Glomerular visceral epithelial cell (primary cell): ENCODE results near the gene OSTN.
"Not testable (repeated sequence)": the region's sequence is repeated elsewhere in the genome, so short reads cannot be mapped to it uniquely, and the experiment has no call there.

Experiments used
- DNase-seq: peaks from one replicate; pipeline ENCODE4 v3.0.0-alpha.2; 2016; ENCODE audit errors: extremely low spot score

OSTN gene

DNA sequence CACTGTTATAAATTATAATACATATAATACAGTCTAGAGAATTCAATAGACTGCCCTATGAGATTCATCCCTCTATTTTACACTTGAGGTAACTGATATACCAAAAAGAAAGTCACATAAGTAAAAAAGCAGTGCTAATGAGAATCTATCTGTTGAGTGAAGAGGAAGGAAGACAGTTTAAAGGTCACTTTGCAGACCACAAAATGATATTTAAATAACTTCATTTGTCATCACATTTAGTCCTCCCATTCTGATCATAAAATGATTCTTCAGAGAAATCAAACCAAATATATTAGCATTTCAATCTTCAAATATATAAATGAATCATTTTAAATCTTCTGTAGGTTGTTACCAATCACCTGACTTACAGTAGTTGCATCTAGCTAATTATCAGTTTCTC lies 69.7 kb downstream of the OSTN start:
- no peak for DNase-seq

DNA sequence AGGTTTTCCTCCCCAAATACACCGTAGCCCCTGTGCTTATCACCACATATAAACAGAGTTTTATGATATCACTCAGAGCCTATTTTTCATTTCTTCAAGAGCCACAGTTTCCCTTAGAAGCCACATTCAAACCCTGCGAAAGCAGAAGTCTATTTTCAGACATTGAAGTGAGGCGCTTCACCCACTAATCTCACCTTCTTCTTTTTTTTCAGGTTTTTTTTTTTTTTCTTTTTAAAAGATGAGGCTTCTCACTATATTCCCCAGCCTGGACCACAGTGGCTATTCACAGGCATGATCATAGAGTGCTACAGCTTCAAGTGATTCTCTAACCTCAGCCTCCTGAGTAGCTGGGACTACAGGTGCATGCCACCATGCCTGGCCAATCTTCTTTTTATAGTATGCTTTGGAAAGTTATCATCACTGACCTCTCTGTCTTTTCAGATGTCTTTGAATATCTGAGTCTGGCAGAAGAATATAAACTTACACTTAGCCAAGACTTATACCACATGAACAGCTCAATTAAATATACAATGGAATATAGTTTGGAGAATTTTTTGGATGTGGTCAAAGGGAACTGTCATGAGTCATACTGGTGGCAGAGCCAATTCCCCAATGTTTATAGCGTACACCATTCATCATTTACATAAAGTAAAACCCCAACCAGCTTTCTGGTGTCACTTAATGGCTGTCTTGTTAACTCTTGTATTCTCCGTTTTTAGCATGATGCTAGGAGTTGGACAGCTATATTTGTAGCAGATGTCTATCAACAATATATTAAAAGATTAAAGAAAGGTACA lies 70.4 kb downstream of the OSTN start:
- no peak for DNase-seq

DNA sequence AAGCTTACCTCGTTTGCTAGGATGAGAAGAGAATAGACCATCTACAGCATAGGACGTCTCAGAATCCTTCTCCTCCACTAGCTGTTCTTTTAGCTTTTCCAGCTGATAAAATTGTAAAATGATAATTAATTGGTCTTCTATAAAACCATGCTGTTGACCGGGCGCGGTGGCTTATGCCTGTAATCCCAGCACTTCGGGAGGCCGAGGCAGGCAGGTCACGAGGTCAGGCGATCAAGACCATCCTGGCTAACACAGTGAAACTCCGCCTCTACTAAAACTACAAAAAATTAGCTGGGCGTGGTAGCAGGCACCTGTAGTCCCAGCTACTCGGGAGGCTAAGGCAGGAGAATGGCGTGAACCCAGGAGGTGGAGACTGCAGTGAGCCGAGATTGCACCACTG lies 76.2 kb downstream of the OSTN start:
- DNase-seq = not testable (repeated sequence)

DNA sequence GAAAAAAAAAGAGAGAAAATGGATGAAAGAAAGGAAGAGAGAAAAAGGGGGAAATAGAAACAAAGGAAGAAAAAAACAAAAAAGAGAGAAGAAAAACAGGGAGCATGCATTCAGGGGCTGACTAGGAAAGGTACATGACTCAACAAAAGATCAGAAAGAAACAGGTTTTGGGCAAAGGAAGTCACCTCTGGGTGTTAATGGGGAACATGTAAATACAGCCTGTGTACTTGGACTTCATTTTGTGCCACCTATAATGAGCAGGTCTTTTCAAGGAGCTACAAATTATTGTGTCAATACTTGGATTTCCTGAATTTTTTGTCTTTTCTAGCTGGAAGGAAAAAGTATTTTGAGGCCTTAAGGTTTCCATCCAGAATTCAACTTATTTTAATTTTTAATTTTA lies 76.7 kb downstream of the OSTN start:
- no peak for DNase-seq

DNA sequence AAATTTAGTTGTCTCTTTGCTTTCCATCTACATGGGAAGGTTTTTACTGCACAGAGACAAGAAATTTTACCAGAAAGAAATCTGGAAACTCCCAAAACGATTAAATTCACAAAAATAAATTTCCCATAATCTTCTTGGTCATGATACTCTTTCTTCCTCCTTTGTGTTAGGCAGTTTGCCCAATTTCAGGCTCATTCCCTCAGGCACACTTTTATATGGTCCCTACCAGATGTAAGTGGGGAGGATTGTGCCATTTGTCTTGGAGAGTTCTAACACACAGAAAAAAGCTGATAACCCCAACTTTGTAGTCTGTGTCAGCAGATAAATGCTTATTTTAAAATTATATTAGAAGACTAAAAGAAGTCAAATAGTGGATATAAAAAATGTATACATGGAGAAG lies 81.1 kb downstream of the OSTN start:
- DNase-seq = no peak

DNA sequence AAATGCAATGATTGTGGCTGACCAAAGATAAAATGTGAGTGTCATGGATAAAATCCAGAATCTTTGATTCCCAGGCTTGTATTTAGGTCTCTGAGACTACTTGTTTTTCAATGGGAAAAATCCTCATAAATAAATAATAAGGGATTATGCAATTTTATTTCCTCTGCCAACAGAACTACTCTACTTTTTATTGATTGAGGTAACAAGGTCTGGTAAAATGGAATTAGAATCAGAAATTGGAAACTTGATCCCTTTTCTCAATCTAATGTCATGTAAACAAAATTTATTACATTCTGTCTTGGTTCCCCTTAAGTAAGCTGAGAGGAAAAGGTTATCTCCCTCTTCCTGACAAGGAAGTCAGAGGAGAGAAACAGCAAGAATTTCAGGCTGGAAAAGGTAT lies 81.8 kb downstream of the OSTN start:
- no peak for DNase-seq

DNA sequence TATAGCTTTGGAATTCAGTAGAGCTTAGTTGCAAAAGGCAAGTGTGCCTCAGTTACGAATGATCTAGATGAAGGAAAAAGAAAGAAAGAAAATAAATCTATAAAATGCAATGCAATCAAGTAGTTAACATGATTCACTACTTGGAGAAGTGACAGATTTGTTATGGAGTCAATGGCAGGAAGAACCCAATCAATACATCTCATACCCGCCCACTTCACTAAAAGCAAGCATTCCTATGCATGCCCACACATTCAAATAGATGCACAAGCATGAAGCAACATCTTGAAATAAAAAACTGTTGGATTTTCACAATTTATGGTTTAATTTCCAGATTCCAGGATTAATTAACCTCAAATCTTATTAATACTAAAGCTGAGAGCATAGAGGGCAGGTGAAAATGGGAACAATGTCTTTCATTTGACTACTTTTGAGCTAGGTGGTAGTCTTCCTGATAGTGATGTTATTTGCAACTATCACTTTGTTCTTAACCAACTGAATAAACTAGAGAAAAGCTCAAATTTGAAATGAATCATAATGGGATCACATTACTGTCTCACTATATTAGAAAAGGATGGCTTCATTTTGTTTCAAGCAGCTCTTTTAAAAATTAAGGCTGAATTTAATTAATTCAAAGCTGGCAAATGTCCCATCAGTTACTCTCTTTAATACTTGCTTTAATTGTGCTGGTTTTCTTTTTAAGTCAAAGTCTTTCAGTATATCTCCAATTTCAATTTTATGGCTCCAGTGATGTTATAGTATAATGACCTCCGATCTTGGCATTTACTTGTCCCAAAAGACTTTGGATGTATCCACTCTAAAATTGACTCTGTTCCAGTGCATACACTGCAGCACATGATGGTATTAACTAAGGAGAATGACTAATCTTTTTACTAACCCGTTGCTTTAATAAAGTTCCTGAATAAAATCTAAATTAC lies 83.5 kb downstream of the OSTN start:
- no peak for DNase-seq

DNA sequence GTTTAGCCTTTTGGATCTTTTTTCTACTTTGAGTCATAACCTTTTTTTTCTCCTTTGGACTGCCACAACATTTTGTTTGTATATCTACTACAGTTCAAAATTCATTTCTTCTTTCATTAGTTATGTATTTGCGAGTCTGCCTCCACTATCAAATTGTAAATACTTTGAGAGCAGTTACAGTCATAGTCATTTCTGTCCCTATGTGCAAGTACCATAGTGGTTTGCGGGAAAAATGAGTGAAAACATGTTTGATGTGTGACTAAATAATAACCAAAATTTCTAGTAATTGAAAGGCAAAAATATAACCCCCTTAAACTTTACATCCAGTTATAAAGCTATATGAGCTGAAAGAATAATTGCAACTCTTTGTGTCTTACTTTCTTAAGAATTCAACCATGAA lies 84.4 kb downstream of the OSTN start:
- DNase-seq = no peak

DNA sequence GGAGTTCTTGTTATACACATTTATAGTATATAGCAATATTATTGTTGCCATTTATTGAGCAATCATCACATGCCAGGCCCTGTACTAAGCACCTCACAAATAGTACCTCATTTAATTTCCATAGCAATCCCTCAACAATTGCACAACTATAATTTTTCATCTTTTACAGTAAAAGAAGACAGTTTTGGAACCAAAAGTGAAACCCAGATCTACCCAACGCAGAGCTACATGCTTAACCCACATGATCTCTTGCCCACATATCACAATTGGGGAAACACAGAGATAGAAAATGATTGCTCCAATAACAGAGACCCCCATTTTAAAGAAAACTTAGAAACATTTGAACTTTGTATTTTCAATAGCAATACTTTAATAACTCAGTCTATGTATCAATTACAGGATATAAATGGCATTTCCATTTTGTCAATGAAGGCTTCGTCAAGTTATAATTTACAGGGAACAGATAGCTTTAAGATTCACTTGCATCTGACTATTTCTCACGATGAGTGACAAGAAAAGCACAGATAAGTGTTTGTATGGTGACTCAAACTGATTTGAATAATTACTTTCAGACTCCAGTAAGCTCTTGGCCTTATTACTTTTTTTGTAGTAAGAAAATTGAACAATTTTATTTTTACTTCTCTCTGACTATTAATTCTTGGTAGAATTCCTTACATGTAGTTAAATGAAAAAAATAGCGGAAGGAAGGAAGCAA lies 91.4 kb downstream of the OSTN start:
- no peak for DNase-seq

DNA sequence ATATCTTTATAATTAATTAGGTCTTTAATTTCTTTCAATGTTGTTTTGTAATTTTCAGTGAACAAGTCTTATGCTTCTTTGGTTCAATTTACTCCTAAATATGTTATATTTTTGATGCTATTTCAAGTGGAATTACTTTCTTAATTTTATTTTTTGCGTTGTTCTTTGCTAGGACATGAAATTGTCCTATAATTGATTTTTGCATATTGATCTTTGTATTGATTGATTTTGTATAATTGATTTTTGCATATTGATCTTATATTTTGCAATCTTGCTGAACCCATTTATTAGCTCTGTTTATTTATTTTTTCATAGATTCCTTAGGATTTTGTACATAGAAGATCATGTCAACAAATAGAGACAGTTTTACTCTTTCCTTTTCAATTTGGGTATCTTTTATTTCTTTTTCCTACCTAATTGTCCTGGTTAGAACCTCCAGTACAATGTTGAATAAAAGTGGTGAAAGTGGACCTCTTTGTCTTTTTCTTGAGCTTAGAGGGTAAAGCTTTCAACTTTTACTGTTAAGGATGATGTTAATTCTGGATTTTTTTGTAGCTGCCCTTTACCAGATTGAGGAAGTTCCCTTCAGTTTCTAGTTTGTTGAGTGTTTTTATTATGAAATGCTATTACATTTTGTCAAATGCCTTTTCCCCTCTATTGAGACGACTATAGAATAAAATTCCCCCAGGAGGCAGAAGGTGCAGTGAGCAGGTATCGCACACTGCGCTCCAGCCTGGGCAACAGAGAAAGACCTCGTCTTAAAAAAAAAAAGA lies 93.4 kb downstream of the OSTN start:
- DNase-seq = no peak

DNA sequence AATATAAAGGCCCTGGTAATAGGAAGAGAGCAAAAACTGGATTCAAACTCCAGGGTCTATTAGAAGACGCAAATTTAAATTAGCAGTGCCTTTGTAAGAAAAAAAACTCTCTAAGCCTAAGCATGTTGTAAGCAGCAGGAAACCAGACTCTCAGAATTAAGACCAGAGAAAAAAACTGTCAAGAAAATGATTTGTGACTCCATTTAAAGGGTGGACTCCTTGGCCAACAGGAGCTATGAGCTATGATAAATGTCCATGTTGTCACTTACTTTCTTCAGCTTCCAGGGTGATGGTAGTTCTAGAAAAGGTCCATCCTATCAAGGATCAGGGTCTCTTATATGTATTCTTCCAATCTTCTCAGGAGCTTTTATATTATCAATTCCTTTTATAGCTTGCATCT lies 95.2 kb downstream of the OSTN start:
- DNase-seq = no peak

DNA sequence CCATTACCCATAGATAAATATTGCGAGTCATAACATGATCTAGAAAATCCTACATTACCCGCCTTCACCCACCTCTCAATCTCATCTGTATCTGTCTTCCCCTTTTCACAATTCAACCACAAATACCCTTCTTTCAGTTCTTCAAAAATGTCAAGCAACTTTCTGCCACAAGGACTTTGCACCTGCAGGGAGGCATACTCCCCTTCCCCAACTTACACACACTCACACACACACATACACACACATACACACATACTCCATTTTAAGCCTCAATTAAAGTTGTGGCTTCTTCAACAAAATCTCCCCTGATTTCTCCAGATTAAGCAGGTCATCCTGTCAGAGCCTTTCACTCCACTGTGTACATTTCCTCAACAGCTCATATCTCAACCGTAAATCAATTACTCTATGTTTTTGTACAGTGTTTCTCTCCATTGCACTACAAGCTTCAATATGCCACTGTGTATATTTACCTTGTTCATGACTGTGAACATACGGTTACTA lies 97.0 kb downstream of the OSTN start:
- no peak for DNase-seq

DNA sequence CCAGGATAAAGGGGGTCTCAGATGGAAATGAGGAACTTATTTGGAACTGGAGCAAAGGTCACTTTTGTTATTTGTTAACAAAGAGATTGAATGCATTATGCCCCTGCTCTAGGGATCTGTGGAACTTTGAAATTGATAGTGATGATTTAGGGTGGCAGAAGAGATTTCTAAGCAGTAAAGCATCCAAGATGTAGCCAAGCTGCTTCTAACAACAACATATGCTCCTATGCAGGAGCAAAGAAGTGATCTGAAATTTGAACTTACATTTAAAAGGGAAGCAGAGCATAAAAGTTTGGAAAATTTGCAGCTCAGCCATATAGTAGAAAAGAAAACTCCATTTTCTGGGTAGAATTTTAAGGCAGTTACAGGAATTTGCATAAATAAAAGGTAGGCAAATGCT lies 99.8 kb downstream of the OSTN start:
- no peak for DNase-seq

DNA sequence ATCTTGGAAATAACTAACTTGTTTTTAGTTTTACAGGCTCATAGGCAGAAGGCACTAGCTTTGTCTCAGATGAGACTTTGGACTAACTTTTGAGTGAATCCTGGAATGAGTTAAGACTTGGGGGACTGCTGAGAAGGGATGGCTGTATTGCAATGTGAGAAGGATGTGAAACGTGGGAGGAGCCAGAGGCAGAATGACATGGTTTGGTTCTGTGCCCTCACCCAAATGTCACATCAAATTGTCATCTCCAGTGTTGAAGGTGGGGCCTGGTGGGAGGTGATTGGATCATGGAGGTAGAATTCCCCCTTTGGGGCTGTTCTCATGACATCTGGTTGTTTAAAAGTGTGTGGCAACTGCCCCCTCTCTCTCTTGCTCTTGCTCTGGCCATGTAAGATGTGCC lies 101.4 kb downstream of the OSTN start:
- no peak for DNase-seq

DNA sequence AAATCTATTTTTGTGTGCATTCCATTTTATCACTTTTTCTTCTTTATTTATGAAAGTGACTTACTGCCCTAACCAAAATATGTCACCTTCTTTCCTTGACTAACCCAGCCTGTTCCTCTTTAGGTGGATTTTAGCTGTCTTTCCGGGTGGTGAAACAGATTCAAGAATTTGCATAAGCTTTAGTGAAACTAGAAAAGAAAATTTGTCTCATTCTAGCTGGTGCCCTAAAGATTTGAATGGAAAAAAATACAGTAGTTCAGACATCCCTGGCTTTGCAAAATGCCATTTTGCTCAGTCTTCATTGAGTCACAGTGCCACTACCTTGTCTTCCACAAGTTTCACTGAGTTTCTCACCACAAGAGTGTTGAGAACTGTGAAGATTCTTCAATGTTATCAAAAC lies 102.0 kb downstream of the OSTN start:
- DNase-seq = no peak

DNA sequence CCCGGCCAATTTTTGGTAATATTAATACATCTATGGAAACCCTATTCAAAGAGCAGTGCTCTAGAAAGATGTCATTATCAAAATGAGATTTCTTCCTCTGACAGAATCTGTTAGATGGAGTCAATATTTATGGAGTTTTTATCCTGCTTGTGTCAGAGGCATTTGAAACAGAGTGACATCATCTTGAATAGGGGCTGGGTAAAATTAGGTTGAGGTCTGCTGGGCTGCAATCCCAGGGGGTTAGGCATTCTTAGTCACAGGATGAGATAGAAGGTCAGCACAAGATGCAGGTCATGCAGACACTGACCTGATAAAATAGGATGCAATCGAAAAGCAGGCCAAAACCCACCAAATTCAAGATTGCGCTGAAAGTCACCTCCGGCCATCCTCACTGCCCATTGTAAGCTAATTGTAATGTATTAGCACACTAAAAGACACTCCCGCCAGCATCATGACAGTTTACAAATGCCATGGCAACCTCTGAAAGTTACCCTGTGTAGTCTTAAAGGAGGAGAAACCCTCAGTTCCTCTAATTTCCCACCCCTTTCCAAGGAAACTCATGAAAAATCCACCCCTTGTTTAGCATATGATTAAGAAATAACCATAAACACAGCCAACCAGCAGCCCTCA lies 102.9 kb downstream of the OSTN start:
- no peak for DNase-seq

DNA sequence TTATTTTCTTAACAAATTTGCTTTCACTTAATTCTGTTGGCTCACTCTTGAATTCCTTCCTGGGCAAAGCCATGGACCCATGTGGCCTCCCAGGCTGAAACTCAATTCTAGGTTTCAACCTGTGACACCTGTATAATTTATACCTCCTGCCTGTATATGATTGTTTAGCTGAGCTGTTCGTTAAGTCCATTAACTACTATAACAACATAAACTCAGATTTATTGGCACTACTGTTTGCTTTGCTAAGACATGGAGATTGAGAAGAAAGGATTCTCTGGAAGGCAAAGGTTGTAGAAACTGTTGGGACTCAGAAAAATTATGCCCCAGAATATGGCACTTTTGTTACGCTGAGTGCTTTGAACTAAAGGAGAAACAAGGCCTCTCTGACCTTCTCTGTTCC lies 103.4 kb downstream of the OSTN start:
- DNase-seq = no peak

DNA sequence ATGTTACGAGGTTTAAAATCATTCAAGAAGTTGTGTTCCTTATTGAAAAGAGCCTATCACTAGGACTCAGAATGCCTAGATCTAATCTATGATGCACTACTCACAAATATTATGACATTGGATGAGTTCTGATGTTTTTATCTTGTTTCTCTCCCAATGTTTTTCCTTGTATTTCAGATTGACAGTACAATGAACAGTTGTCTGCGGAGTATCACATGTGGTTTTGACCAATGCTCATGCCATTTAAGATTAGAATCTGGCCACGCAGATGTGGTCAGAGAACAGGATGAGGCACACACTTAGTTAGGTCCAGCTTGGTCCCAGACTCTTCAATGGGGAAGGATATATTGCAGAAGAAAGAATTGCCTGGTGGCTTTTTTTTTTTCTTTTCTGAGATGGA lies 104.6 kb downstream of the OSTN start:
- no peak for DNase-seq

DNA sequence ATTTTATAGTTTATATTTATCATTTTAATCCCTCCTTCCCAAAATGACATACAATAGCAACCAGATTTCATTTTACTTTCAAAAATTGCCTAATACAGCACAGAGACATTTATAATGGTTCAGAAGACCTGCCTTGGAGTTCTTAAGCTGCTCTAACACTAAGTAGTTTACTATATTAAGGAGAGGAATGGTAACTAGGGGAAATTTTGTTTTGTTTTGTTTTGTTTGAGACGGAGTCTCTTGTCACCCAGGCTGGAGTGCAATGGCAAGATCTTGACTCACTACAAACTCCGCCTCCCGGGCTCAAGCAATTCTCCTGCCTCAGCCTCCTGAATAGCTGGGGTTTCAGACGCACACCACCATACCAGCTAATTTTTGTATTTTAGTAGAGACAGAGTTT lies 107.4 kb downstream of the OSTN start:
- no peak for DNase-seq

DNA sequence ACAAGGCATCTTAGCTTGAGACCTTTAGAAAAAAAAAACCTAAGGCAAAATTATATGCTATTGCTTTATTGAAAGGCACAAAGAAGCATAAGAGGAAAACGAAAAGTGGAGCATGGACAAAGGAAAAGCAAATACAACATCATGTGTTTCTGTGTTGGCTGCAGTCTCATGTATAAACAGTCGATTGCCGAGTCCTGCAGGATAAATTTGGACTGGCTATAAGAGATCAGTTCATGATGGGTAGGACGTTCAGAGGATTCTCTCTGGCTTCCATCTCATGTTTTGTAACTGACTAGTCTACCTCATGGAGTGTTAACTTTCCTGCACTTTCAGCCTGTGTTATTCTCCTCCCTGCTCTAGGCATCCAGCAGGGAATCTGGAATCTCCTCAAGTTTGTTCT lies 108.3 kb downstream of the OSTN start:
- DNase-seq = no peak

DNA sequence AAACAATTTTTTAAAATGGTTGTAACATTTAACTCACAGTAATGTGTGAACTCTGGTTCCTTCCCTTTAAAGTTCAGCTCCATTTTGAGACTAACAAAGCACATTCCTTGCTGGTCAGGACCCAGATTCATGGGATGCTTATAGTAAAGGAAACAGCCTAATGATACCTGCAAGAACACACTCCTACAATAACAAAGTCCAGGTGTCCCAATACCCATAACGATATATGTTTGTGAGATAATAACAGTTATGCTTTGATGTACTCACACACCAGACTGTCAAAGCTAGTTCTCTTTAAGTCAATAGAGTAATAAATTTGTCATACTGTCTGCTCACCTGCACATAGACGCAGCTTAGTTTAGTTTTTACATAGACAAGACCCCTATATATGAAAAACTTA lies 114.3 kb downstream of the OSTN start:
- no peak for DNase-seq
